Measurements from ENCODE around the gene MGAT4C.

DNA sequence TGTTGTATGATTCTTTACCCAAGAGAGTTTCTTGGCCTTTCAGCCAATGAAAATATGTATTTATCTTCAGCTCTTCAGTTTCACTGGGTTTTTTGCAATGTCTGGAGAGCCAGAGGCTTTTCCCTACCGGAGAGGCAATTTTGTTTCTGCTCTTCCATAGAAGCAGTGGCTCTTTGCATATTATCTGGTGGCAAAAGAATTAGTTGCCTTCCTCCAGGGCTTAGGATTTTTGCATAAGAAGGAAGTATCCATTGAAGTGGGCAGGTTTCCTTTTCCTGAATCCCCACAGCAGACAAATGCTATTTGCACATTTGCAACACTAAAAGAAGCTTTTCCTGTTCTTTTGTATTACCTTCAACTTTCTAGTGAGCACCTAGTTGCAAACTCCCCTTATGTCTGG, 306.9 kb downstream of the MGAT4C start:
- TF ChIP-seq, protein P1, sequence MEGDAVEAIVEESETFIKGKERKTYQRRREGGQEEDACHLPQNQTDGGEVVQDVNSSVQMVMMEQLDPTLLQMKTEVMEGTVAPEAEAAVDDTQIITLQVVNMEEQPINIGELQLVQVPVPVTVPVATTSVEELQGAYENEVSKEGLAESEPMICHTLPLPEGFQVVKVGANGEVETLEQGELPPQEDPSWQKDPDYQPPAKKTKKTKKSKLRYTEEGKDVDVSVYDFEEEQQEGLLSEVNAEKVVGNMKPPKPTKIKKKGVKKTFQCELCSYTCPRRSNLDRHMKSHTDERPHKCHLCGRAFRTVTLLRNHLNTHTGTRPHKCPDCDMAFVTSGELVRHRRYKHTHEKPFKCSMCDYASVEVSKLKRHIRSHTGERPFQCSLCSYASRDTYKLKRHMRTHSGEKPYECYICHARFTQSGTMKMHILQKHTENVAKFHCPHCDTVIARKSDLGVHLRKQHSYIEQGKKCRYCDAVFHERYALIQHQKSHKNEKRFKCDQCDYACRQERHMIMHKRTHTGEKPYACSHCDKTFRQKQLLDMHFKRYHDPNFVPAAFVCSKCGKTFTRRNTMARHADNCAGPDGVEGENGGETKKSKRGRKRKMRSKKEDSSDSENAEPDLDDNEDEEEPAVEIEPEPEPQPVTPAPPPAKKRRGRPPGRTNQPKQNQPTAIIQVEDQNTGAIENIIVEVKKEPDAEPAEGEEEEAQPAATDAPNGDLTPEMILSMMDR (conservative IDR thresholded peaks at IDR 0.05; ENCODE audit: low read depth, low read length): no peak
- no peak for TF ChIP-seq EZH2phosphoT487 (IDR thresholded peaks at IDR 0.05; ENCODE audit: borderline replicate concordance, low read length)

Data from PC-3 (cell line).